HFF-Myc (cell line): Measurements from ENCODE around the gene TRIM14.

Source experiments
- DNase-seq: peaks from one replicate; pipeline ENCODE4 v3.0.0-alpha.2; 2011; ENCODE audit warnings: low read depth; ENCODE audit errors: extremely low read depth
- H3K4me3 ChIP-seq: replicated peaks from 2 replicates; pipeline ENCODE4 v1.5.1; 2011; ENCODE audit warnings: low read depth, mild to moderate bottlenecking, control low read depth, low read length
- TF ChIP-seq, protein P1 (sequence below): IDR thresholded peaks from 2 replicates; pipeline ENCODE4 v1.5.1; 2012; ENCODE audit warnings: mild to moderate bottlenecking, low read depth, low read length, control low read depth; ENCODE audit errors: missing control alignments

Gene TRIM14

DNA sequence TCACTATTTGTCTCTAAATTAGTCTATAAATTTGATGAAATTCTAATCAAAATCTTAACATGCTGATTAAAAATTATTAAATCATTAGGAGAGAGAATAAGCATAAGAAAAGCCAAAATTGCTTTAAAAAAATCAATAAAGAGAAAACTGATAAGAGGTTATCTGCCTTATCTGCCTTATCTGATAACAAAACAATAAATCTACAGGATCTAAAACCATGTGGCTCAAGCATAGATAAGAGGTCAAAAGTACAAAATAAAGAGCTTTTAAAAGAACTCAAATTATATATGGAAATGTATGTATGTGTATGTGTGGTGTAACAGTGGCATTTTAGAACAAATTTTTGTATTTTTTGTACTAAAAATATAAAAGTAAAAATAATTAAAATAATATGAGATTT, 18.6 kb downstream of the TRIM14 start:
- TF ChIP-seq, protein P1, sequence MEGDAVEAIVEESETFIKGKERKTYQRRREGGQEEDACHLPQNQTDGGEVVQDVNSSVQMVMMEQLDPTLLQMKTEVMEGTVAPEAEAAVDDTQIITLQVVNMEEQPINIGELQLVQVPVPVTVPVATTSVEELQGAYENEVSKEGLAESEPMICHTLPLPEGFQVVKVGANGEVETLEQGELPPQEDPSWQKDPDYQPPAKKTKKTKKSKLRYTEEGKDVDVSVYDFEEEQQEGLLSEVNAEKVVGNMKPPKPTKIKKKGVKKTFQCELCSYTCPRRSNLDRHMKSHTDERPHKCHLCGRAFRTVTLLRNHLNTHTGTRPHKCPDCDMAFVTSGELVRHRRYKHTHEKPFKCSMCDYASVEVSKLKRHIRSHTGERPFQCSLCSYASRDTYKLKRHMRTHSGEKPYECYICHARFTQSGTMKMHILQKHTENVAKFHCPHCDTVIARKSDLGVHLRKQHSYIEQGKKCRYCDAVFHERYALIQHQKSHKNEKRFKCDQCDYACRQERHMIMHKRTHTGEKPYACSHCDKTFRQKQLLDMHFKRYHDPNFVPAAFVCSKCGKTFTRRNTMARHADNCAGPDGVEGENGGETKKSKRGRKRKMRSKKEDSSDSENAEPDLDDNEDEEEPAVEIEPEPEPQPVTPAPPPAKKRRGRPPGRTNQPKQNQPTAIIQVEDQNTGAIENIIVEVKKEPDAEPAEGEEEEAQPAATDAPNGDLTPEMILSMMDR: no peak
- no peak overlapping the region for H3K4me3 ChIP-seq
- no peak for DNase-seq

DNA sequence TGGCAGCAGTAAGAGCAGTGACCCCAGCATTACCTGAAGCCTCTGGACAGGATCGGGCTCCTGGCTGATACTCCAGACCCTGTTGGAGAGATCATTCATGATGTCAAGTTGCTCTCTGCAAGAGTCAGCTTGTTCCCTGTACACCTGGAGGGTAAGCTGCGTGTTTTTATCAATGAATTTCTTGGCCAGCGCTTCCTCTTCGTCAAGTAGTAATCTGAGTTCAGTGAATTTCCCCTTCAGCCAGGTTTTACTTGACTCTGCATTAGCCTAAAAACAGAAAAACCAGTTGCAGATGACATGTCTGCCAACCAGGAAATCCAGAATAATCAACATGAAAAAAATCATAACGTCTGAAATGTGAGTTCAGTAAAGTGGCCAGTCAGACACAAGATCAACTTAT, 19.1 kb downstream of the TRIM14 start:
- DNase-seq: no peak
- no peak overlapping the region for H3K4me3 ChIP-seq
- TF ChIP-seq, protein P1: no peak

DNA sequence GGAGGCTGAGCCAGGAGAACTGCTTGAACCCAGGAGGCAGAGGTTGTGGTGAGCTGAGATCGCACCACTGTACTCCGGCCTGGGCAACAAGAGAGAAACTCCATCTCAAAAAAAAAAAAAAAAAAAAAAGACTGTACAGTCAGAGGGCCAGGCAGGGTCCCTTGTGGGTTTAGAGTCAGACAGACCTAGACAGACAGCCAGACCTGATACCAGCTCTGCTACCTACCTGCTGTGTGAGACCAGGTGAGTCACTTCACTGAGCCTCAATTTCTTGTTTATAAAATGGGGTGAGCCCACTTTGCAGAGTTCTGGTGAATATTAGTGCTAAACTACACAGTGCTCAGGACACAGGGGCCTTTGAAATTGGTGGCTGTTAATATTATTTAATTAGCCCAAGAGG, 19.7 kb downstream of the TRIM14 start:
- H3K4me3 ChIP-seq: no peak overlapping the region
- TF ChIP-seq, protein P1: no peak
- DNase-seq: no peak

DNA sequence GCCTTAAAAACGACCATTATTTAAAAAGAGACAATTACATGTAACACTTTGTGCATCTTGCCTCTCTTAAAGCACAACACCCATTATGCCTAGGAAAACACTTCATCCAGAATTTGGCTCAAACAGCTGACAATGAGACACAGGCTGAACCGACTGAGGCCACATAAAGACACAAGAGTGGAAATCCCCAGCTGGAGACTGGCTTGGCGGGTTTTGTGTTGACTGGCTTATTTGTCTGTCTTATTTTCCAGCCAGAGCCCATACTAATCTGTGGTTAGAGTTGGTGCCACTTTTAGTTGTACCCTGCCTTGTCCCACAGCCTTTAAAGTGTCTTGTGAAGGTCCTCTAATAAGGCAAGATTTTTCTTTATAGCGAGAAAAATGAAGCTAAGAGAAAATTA, 21.2 kb downstream of the TRIM14 start:
- no peak for DNase-seq
- TF ChIP-seq, protein P1: no peak
- no peak overlapping the region for H3K4me3 ChIP-seq

DNA sequence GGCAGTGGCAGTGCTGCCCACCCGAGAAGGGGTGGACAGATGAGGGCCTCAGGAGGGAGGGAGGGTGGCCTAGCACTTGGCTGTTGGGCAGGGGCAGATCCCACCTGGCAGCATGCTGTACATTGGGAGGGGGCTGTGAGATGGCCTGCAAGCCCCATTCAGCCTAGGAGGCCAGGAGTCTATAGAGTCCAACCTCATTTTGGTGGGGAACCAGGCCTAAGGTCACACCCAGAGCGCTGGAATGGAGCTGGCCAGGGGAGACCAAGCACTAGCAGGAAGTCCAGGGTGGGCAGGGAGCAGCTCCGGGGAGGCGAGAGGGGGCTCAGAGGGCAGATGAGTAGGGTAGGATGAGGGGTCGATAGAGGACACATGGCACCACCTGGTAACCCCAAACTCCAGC, 22.9 kb downstream of the TRIM14 start:
- TF ChIP-seq, protein P1: no peak
- DNase-seq: no peak
- H3K4me3 ChIP-seq: no peak overlapping the region

DNA sequence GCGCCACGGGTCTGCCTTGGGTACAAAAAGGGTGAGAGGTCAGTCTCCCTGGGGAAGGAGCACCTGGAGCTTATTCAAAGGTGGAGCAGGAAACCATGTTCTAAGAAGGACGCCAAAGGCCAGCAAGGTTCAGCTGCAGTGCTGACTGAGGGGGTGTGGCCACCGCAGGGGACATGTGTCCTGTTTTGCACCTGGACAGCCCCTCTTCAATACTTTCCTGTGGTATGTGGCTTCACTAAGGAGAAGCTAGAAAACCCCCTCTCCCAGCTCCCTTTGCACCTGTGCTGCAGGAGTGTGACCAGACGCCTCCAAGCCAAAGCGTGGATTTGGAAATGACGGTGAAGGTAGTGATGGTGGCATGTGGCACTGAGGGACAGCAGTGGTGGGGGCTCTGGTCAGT, 23.6 kb downstream of the TRIM14 start:
- TF ChIP-seq, protein P1: no peak
- DNase-seq: no peak
- no peak overlapping the region for H3K4me3 ChIP-seq

DNA sequence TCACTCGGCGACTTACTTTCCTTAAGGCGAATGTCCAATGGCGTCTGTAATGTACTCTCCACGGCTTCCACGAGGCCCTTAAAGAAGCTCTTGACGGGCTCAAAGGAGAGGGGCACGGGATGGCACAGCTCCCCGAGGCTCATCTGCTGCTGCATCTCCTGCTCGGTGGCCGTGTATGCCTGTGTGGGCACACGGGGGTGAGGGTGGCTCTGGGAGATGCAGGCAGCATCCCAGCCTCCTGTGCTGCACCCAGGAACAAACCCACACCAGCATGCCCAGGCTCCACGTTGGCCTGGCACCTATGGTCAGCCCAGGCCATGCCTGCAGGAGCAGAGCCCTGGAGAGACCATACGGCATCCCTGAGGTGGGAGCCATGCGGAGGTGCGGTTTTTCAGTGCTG, 24.2 kb downstream of the TRIM14 start:
- DNase-seq: no peak
- H3K4me3 ChIP-seq: no peak overlapping the region

More for the DNA sequence above, 24.2 kb downstream of the TRIM14 start:
- TF ChIP-seq, protein P1: no peak
